Erythroblast (primary cell): ENCODE results near the gene TSPEAR.

ENCODE experiments used
- DNase-seq, 2 experiments: peaks; one replicate each; lab custom pipeline; 2025; lab: John Stamatoyannopoulos, UW
- GATA1 ChIP-seq: IDR thresholded peaks from 2 replicates; pipeline ENCODE4 v1.6.1; 2011; ENCODE audit warnings: low read depth, mild to moderate bottlenecking, control low read depth, low read length, moderate library complexity
- POLR2A ChIP-seq: IDR thresholded peaks from 2 replicates; pipeline ENCODE4 v1.6.1; 2011; ENCODE audit warnings: mild to moderate bottlenecking, low read length

The TSPEAR gene

GRCh38 chr21:44734841-44735240 is 23.5 kb upstream of the TSPEAR start:
- no peak for DNase-seq
- TF ChIP-seq GATA1 (no peak), POLR2A (no peak)

GRCh38 chr21:44734026-44734745 is 22.8 kb upstream of the TSPEAR start:
- TF ChIP-seq POLR2A = no peak
- no peak for TF ChIP-seq GATA1
- DNase-seq = no peak

GRCh38 chr21:44732956-44733355 is 21.6 kb upstream of the TSPEAR start:
- DNase-seq = no peak
- TF ChIP-seq GATA1 (no peak), POLR2A (no peak)

- DNase-seq = no peak
- TF ChIP-seq GATA1 = no peak
- TF ChIP-seq POLR2A = no peak
Observed at GRCh38 chr21:44732263-44732662, 20.9 kb upstream of the TSPEAR start.

- DNase-seq = no peak
- TF ChIP-seq GATA1 (no peak), POLR2A (no peak)
Observed at GRCh38 chr21:44730951-44731579, 19.7 kb upstream of the TSPEAR start.

GRCh38 chr21:44730028-44730395 is 18.6 kb upstream of the TSPEAR start:
- no peak for TF ChIP-seq POLR2A
- no peak for DNase-seq

- DNase-seq = no peak
- no peak for TF ChIP-seq POLR2A
- no peak for TF ChIP-seq GATA1
Observed at GRCh38 chr21:44729336-44730027, 18.1 kb upstream of the TSPEAR start.

GRCh38 chr21:44728716-44729115 is 17.3 kb upstream of the TSPEAR start:
- DNase-seq = no peak
- TF ChIP-seq GATA1 = no peak
- TF ChIP-seq POLR2A = no peak

- TF ChIP-seq GATA1 = no peak
- TF ChIP-seq POLR2A = no peak
- no peak for DNase-seq
Observed at GRCh38 chr21:44727757-44728156, 16.4 kb upstream of the TSPEAR start.

- DNase-seq = no peak
Observed at GRCh38 chr21:44727321-44727720, 15.9 kb upstream of the TSPEAR start.

GRCh38 chr21:44726826-44727225 is 15.5 kb upstream of the TSPEAR start:
- no peak for DNase-seq
- TF ChIP-seq POLR2A (no peak), GATA1 (no peak)

More at GRCh38 chr21:44727321-44727720, 15.9 kb upstream of the TSPEAR start:
- no peak for TF ChIP-seq GATA1
- no peak for TF ChIP-seq POLR2A

- TF ChIP-seq POLR2A (no peak), GATA1 (no peak)
- DNase-seq = no peak
Observed at GRCh38 chr21:44724926-44725325, 13.6 kb upstream of the TSPEAR start.

GRCh38 chr21:44724196-44724595 is 12.8 kb upstream of the TSPEAR start:
- TF ChIP-seq GATA1 = no peak
- no peak for TF ChIP-seq POLR2A
- DNase-seq = no peak

GRCh38 chr21:44723177-44724131 is 12.1 kb upstream of the TSPEAR start:
- no peak for DNase-seq
- TF ChIP-seq POLR2A (no peak), GATA1 (no peak)
